Effector memory CD8-positive, alpha-beta T cell (primary cell): ENCODE results near the gene CIB1.
A peak's percentile ranks its signal among the peaks of the same experiment; 100 is the strongest.

ENCODE experiments used
- ATAC-seq: fragments of 150-1000 bp; cut with Tn5 transposase; replicated peaks from 2 replicates; pipeline ENCODE4 v1.10.0; 2021; ENCODE audit warnings: mild to moderate bottlenecking, moderate library complexity
- DNase-seq, 3 experiments: peaks; one replicate each; pipeline ENCODE4 v3.0.0; 2021
- H3K27ac Mint-ChIP-seq, 2 donors: one replicate each; pipeline ENCODE4 v1.8.0; 2022; ENCODE audit warnings: mild to moderate bottlenecking in 2 of 2, mixed read lengths in 2 of 2, moderate library complexity in 2 of 2
- H3K27me3 Mint-ChIP-seq, 2 donors: one replicate each; pipeline ENCODE4 v1.8.0; 2022; ENCODE audit warnings: mixed read lengths in 2 of 2
- H3K36me3 Mint-ChIP-seq: one replicate; pipeline ENCODE4 v1.8.0; 2022; ENCODE audit warnings: mild to moderate bottlenecking, moderate library complexity, mixed read lengths; ENCODE audit not compliant: insufficient read depth
- H3K4me1 Mint-ChIP-seq, 2 donors: one replicate each; pipeline ENCODE4 v1.8.0; 2022; ENCODE audit warnings: low read depth in 2 of 2, mixed read lengths in 2 of 2
- H3K4me3 Mint-ChIP-seq, 2 donors: one replicate each; pipeline ENCODE4 v1.8.0; 2022; ENCODE audit warnings: mild to moderate bottlenecking in 2 of 2, mixed read lengths in 2 of 2, moderate library complexity in 2 of 2
- H3K9me3 Mint-ChIP-seq, 2 donors: one replicate each; pipeline ENCODE4 v1.8.0; 2022; ENCODE audit warnings: mixed read lengths in 2 of 2

The CIB1 gene

GRCh38 chr15:90219421-90220141 lies 14.2 kb downstream of the CIB1 start:
- peak; percentile 37 to 52 (median 44) for DNase-seq
- ATAC-seq, result peak; percentile 86
- Mint-ChIP-seq H3K4me1 (peaks cover 8 to 19% of the 10 kb centered on the region in 2 donors), H3K27ac (no peak overlapping the region), H3K27me3 (no peaks in the 10 kb centered on the region), H3K36me3 (peaks cover 19% of the 10 kb centered on the region), H3K4me3 (no peak overlapping the region), H3K9me3 (no peaks in the 10 kb centered on the region)

DNA sequence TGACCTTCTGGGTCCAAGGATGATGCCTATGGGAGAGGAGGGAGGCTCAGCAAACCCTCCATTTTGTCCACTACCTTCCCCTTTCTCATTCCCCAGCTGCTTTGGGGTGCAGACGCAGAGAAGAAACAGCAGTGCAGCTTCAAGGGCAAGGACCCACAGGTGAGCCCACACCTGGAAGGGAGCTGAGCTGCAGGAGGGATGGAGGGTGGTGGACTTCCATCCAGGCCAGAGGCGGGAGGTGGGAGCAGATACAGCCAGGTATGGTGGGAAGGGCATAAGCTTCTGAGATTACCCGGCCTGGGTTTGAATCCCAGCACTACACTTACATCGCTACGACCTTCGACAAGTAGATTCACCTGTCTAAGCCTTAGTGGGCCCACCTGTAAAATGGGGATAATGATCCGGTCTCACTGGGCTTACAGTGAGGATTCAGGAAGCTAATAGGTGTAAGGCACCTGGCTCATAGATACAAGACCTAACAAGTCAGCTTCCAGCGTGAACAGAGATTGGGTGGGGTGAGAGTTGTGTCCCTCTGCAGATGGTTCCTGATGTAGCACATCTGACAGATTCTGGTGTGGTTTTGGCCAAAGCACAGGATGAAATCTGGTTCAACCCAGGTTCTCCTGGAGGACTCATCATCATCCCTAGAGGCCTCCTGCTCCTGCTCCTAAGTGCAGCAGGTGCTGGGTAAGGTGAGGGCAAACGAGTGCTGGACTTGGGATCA lies 15.9 kb downstream of the CIB1 start:
- H3K9me3 Mint-ChIP-seq, result no peaks in the 10 kb centered on the region
- H3K27ac Mint-ChIP-seq, result no peak overlapping the region
- no peak for ATAC-seq
- no peaks in the 10 kb centered on the region for H3K27me3 Mint-ChIP-seq
- no peak overlapping the region for H3K4me3 Mint-ChIP-seq
- peaks cover 4% of the 10 kb centered on the region for H3K36me3 Mint-ChIP-seq
- peaks cover 13 to 19% of the 10 kb centered on the region in 2 donors for H3K4me1 Mint-ChIP-seq
- DNase-seq, result no peak

DNA sequence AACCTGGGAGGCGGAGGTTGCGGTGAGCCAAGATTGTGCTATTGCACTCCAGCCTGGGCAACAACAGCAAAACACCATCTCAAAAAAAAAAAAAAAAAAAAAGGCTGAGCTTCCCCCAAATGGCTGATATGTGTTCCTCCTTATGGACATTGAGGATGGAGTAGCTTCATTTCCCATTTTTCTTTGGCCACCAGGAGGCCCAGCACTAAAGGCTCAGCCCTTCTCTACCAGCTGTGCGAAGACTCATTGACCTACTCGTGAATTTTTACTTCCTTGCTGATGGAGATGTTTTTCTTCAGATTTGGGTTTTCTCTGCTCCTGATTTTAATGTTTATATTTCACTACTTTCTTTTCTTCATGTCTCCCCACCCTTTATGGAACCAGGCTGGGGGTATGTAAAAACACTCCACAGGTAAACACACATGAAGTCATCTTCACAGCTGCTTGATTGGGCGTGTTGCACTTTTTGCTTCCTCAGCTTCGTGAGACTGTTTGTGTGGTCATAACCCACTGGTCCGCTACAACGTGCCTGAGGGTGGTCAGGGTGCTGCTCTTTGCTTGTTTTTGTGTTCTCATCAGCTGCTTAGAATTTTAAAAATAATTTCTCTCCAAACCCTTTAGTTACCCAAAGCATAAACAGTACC lies 19.1 kb downstream of the CIB1 start:
- H3K4me3 Mint-ChIP-seq, result no peak overlapping the region
- peaks cover 31 to 32% of the 10 kb centered on the region in 2 donors for H3K4me1 Mint-ChIP-seq
- H3K9me3 Mint-ChIP-seq, result no peaks in the 10 kb centered on the region
- peaks cover 3% of the 10 kb centered on the region for H3K36me3 Mint-ChIP-seq
- H3K27me3 Mint-ChIP-seq, result no peaks in the 10 kb centered on the region
- DNase-seq (no peak), ATAC-seq (no peak)
- peak overlapping the region in 1 of 2 donors; percentile 74 for H3K27ac Mint-ChIP-seq

- DNase-seq, result no peak
- peaks cover 28 to 35% of the 10 kb centered on the region in 2 donors for H3K4me1 Mint-ChIP-seq
- H3K27ac Mint-ChIP-seq, result peak overlapping the region; percentile 18 to 74
- no peaks in the 10 kb centered on the region for H3K27me3 Mint-ChIP-seq
- H3K4me3 Mint-ChIP-seq, result no peak overlapping the region
- peaks cover 3% of the 10 kb centered on the region for H3K36me3 Mint-ChIP-seq
- ATAC-seq, result peak; percentile 33
- no peaks in the 10 kb centered on the region for H3K9me3 Mint-ChIP-seq
These were observed 19.9 kb downstream of the CIB1 start for GRCh38 chr15:90213818-90214204.

DNA sequence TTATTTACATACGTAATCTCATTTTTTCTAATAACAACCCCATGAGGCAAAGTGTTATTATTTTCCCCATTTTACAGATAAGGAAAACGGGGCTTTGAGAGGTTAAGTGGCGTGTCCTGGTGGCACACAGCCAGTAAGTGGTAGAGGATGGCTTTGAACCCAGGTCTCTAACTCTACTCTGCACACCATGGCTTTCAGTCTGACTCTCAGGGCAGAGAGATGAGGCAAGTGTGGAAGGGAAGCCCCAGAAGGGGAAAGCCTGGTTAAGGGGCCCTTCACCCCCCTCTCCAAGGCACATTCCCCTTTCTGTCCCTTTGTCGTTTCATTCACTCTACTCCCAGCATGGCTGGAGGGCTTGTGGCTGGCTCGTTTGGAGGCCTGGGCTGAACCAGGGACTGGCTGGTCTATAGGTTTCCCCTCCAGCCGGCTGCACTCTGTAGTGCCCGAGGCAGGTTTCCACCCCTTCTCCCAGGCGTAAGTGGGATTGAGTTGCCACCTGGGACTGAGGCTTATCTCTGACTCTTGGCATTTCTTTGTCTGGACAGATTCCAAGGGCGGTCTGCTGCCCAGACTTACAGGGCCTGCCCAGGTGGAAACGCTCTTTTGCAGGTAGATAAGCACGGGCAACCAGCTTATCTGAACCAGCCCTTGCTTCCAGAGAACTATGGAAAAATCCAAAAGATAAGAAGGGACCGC lies 20.5 kb downstream of the CIB1 start:
- ATAC-seq (no peak), DNase-seq (no peak)
- H3K9me3 Mint-ChIP-seq, result no peaks in the 10 kb centered on the region
- no peaks in the 10 kb centered on the region for H3K27me3 Mint-ChIP-seq
- no peak overlapping the region for H3K4me3 Mint-ChIP-seq
- H3K4me1 Mint-ChIP-seq, result peaks cover 24 to 33% of the 10 kb centered on the region in 2 donors
- peaks cover 3% of the 10 kb centered on the region for H3K36me3 Mint-ChIP-seq
- H3K27ac Mint-ChIP-seq, result peak overlapping the region; percentile 18 to 74

GRCh38 chr15:90212221-90213098 lies 21.3 kb downstream of the CIB1 start:
- no peaks in the 10 kb centered on the region for H3K9me3 Mint-ChIP-seq
- H3K27me3 Mint-ChIP-seq, result no peaks in the 10 kb centered on the region
- ATAC-seq (no peak), DNase-seq (no peak)
- no peak overlapping the region for H3K4me3 Mint-ChIP-seq
- H3K27ac Mint-ChIP-seq, result no peak overlapping the region
- H3K4me1 Mint-ChIP-seq, result peaks cover 24 to 33% of the 10 kb centered on the region in 2 donors
- H3K36me3 Mint-ChIP-seq, result no peaks in the 10 kb centered on the region

DNA sequence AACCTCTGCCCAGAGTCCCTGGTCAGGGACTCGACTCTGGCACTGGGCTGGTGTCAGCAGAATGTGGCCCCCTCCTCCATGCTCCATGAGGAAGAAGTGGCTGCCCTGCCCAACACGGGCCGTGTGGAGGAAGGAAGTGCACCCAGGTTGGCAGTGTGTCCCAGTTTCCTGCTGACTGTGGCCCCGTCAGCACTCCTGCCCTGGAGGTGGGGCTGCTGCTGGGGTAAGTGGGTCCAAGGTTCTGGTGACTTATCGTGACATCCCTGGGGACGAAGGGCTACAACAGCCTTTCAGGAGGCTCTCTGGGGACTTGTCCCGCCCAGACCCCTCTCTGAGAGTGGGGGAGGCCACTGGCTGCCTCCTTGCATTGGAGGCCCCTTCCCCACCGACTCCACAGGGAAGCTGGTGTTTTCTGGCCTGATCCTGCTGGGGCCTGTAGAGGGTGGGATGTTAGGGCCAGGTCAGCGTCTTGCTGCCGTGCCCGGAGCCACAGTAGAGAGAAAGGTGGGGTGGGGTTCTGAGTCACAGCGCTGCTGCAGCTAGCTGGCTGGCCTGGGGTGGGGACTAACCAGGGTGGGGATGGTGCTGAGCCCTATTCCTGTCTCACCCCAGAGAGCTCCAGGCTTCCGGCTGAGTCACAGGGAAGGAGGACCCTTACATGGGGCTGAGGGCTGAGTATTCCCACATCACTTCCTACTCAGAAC lies 22.1 kb downstream of the CIB1 start:
- no peak for DNase-seq
- Mint-ChIP-seq H3K4me3 (no peak overlapping the region), H3K36me3 (no peaks in the 10 kb centered on the region), H3K4me1 (peaks cover 24 to 31% of the 10 kb centered on the region in 2 donors), H3K27ac (peak overlapping the region in 1 of 2 donors; percentile 11), H3K27me3 (no peaks in the 10 kb centered on the region), H3K9me3 (no peaks in the 10 kb centered on the region)
- no peak for ATAC-seq

GRCh38 chr15:90211009-90211408 lies 22.7 kb downstream of the CIB1 start:
- peaks cover 24 to 32% of the 10 kb centered on the region in 2 donors for H3K4me1 Mint-ChIP-seq
- no peaks in the 10 kb centered on the region for H3K36me3 Mint-ChIP-seq
- no peaks in the 10 kb centered on the region for H3K9me3 Mint-ChIP-seq
- H3K27me3 Mint-ChIP-seq, result no peaks in the 10 kb centered on the region
- ATAC-seq, result no peak
- DNase-seq, result no peak
- H3K4me3 Mint-ChIP-seq, result no peak overlapping the region
- peak overlapping the region; percentile 11 to 22 for H3K27ac Mint-ChIP-seq

DNA sequence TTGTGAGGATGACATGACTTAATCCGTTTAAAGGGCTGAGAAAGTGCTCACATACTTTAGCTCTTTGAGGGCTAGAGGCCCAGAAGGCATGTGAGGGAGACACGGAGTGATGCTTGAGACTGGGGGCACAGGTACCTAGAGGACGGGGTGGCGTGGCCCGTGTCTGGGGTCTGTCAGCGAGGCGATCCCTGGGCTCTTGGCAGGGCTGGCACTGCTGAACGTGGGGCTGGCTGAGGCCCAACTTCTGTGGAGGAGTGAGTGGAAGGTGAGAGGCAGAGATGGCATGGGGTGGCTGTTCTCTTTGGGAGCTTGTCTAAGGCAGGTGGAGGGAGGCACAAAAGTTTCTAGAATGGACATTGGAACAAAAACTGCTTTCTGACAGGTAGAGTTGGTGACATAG lies 23.1 kb downstream of the CIB1 start:
- no peak for DNase-seq
- no peak for ATAC-seq
- peaks cover 27 to 32% of the 10 kb centered on the region in 2 donors for H3K4me1 Mint-ChIP-seq
- H3K36me3 Mint-ChIP-seq, result no peaks in the 10 kb centered on the region
- no peak overlapping the region for H3K4me3 Mint-ChIP-seq
- H3K9me3 Mint-ChIP-seq, result no peaks in the 10 kb centered on the region
- no peaks in the 10 kb centered on the region for H3K27me3 Mint-ChIP-seq
- peak overlapping the region; percentile 11 to 22 for H3K27ac Mint-ChIP-seq

- Mint-ChIP-seq H3K9me3 (no peaks in the 10 kb centered on the region), H3K36me3 (no peaks in the 10 kb centered on the region), H3K27ac (peak overlapping the region in 1 of 2 donors; percentile 14), H3K4me1 (peaks cover 24 to 30% of the 10 kb centered on the region in 2 donors), H3K4me3 (no peak overlapping the region), H3K27me3 (no peaks in the 10 kb centered on the region)
- no peak for DNase-seq
- ATAC-seq, result no peak
These were observed 24.1 kb downstream of the CIB1 start for GRCh38 chr15:90209591-90209990.

DNA sequence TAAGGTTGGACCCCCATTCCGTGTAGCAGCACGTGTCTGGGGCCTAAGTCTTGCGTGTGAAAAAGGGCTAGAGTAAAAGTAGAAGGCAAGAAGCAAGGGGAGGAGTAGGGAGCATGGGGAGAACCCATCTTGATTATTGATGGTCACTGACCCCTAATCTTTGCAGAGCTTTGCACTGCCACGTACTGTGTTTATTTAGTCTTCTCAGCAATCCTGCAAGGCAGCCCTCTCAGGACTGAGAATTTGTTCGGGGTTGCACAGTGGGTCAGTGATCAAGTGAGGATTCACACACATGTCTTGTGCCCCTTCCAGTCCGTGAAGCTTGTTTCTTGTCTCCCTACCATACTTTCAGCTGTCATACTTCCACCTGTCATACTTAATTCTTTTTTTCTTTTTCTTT lies 25.4 kb downstream of the CIB1 start:
- H3K27ac Mint-ChIP-seq, result peak overlapping the region in 1 of 2 donors; percentile 28
- no peak for ATAC-seq
- DNase-seq, result no peak
- no peaks in the 10 kb centered on the region for H3K9me3 Mint-ChIP-seq
- H3K4me1 Mint-ChIP-seq, result peaks cover 24 to 28% of the 10 kb centered on the region in 2 donors
- H3K27me3 Mint-ChIP-seq, result no peaks in the 10 kb centered on the region
- H3K4me3 Mint-ChIP-seq, result no peak overlapping the region
- no peaks in the 10 kb centered on the region for H3K36me3 Mint-ChIP-seq

GRCh38 chr15:90207252-90207651 lies 26.5 kb downstream of the CIB1 start:
- ATAC-seq (no peak), DNase-seq (no peak)
- H3K36me3 Mint-ChIP-seq, result no peaks in the 10 kb centered on the region
- no peak overlapping the region for H3K4me3 Mint-ChIP-seq
- peaks cover 30 to 36% of the 10 kb centered on the region in 2 donors for H3K4me1 Mint-ChIP-seq
- no peak overlapping the region for H3K27ac Mint-ChIP-seq
- no peaks in the 10 kb centered on the region for H3K9me3 Mint-ChIP-seq
- no peaks in the 10 kb centered on the region for H3K27me3 Mint-ChIP-seq
